Measurements from ENCODE around the gene SLC24A3.

DNA sequence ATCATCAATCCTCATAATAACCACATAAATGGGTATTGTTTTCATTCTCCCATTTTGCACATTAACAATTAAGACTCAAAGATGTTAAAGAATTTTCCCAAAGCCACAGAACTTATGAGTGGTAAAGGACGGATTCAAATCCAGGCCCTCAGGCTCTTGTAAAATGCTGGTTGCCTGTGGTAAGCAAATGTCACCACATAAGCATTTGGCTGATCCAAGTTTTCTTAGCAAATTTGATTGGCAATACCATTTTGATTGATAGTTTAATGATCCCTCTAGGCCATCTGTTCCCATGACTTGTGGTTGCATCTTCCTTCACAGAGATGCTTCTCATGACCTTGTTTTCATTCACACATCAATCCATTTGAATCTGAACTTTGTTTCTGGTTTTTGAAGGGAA is 293.6 kb downstream of the SLC24A3 start:
- TF ChIP-seq, protein P1, sequence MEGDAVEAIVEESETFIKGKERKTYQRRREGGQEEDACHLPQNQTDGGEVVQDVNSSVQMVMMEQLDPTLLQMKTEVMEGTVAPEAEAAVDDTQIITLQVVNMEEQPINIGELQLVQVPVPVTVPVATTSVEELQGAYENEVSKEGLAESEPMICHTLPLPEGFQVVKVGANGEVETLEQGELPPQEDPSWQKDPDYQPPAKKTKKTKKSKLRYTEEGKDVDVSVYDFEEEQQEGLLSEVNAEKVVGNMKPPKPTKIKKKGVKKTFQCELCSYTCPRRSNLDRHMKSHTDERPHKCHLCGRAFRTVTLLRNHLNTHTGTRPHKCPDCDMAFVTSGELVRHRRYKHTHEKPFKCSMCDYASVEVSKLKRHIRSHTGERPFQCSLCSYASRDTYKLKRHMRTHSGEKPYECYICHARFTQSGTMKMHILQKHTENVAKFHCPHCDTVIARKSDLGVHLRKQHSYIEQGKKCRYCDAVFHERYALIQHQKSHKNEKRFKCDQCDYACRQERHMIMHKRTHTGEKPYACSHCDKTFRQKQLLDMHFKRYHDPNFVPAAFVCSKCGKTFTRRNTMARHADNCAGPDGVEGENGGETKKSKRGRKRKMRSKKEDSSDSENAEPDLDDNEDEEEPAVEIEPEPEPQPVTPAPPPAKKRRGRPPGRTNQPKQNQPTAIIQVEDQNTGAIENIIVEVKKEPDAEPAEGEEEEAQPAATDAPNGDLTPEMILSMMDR (IDR thresholded peaks at IDR 0.05), result no peak
- TF ChIP-seq POLR2A (IDR thresholded peaks at IDR 0.05), result no peak

Measured in breast epithelium (tissue), 3 donors.